Large intestine (tissue), 3 donors: ENCODE measurements around the gene GDF10. TPM values are rescaled to one million over a fixed set of nuclear protein-coding genes. Genes with fewer than 3 reads are reported as not detected.

ENCODE experiments used
- DNase-seq, 2 donors: peaks; one replicate each; pipeline versions ENCODE4 v3.0.0 to v3.0.0-alpha.2; 2013
- H3K27ac ChIP-seq: one replicate; pipeline ENCODE4 v1.5.1; 2013; ENCODE audit warnings: low read length
- H3K27me3 ChIP-seq: 2 replicates; pipeline ENCODE4 v1.6.1; 2013; ENCODE audit warnings: low read length; ENCODE audit not compliant: control insufficient read depth, insufficient read depth
- H3K36me3 ChIP-seq: 2 replicates; pipeline ENCODE4 v1.6.1; 2013; ENCODE audit warnings: low read length; ENCODE audit not compliant: control insufficient read depth, insufficient read depth
- H3K4me1 ChIP-seq: one replicate; pipeline ENCODE4 v1.6.1; 2013; ENCODE audit warnings: low read length; ENCODE audit not compliant: control insufficient read depth, insufficient read depth
- H3K4me3 ChIP-seq: one replicate; pipeline ENCODE4 v1.5.1; 2013; ENCODE audit warnings: low read length
- H3K9me3 ChIP-seq: one replicate; pipeline ENCODE4 v1.6.1; 2013; ENCODE audit warnings: mild to moderate bottlenecking, low read depth, low read length, moderate library complexity; ENCODE audit not compliant: control insufficient read depth
- WGBS: methylation state at CpG from one replicate; pipeline ENCODE4 v1.1.5; 2013; ENCODE audit warnings: low lambda C conversion rate; ENCODE audit not compliant: insufficient coverage; 5-methylcytosine and 5-hydroxymethylcytosine counted together
- polyA plus RNA-seq: library from polyadenylated mRNA; unstranded; fragments of 120-200 nt; gene quantifications from one replicate; pipeline ENCODE4 v1.2.1, GENCODE V29; 2013

The GDF10 gene
- polyA plus RNA-seq, 1 donor = 2.5 TPM

DNA sequence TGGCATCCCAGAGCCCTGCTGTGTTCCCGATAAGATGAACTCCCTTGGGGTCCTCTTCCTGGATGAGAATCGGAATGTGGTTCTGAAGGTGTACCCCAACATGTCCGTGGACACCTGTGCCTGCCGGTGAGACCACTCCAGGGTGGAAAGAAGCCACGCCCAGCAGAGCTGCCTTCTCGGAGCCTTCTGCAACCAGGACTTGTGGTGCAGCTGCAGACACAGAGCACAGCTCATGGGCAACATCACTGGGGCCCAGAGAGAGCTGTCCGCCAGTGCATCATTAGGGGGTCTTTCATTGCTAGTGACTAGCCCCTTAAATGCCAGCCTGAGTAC lies 12.6 kb downstream of the GDF10 start:
- Histone ChIP-seq H3K27ac (no peak overlapping the region), H3K36me3 (no peaks in the 10 kb centered on the region), H3K27me3 (peaks cover 9% of the 10 kb centered on the region), H3K4me3 (no peak overlapping the region), H3K4me1 (no peaks in the 10 kb centered on the region), H3K9me3 (no peaks in the 10 kb centered on the region)
- no CpG with 5 or more reads among the region's 7 CpGs for WGBS
- no peak for DNase-seq

- H3K4me1 ChIP-seq = no peaks in the 10 kb centered on the region
- peaks cover 2% of the 10 kb centered on the region for H3K27me3 ChIP-seq
- no peak for DNase-seq
- no peak overlapping the region for H3K4me3 ChIP-seq
- H3K9me3 ChIP-seq = no peaks in the 10 kb centered on the region
- whole genome bisulfite sequencing = no CpG with 5 or more reads among the region's 9 CpGs
- H3K27ac ChIP-seq = no peak overlapping the region
- H3K36me3 ChIP-seq = no peaks in the 10 kb centered on the region
These were observed 14.5 kb downstream of the GDF10 start for GRCh38 chr10:47314416-47314970.

DNA sequence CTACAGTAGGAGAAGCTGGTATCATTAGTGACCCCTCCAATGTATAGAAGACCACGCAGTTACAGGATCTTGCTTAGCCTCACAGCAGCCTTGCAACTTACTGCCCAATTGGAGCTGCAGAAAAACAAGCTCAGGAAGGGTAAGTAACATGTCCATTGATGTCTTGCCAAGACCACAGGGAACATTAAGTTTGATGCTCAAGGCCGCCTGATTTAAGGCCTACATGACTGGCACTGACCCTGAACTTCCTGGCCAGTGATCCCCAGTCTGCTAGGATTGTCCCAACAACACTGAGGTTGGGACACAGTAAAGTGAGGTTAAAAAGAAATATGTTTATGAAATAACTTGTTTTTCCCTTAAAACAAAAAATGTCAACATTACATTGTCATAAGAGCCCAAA lies 15.4 kb downstream of the GDF10 start:
- no peaks in the 10 kb centered on the region for H3K36me3 ChIP-seq

DNA sequence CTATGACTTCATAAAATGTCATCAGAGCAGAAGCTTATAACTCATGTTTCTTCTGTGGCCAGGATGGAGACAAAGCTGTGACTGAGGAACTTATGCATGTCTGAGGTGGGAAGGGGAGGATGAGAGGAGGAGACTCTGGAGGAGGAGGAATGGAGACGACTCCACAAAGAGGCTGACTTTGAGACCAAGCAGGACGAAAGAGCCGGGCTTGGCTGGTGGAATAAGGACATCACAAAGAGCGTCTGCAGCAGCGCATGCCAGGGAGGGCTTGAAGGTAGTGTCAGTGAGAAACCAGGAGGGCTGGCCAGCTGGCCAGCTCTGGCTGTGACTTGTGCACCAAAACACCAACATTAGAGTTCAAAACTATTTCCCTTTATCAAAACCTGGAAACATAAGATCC lies 16.1 kb downstream of the GDF10 start:
- H3K9me3 ChIP-seq = no peaks in the 10 kb centered on the region
- no peaks in the 10 kb centered on the region for H3K36me3 ChIP-seq
- H3K4me1 ChIP-seq = no peaks in the 10 kb centered on the region
- no peak overlapping the region for H3K27ac ChIP-seq
- peaks cover 6% of the 10 kb centered on the region for H3K27me3 ChIP-seq
- DNase-seq = no peak
- 0% methylated on average over 1 of the region's 5 CpGs for WGBS
- H3K4me3 ChIP-seq = no peak overlapping the region

More for the DNA sequence above, 15.4 kb downstream of the GDF10 start:
- Histone ChIP-seq H3K4me1 (no peaks in the 10 kb centered on the region), H3K9me3 (no peaks in the 10 kb centered on the region), H3K4me3 (no peak overlapping the region), H3K27me3 (peaks cover 2% of the 10 kb centered on the region), H3K27ac (no peak overlapping the region)
- no CpG with 5 or more reads among the region's 2 CpGs for WGBS
- DNase-seq = no peak

DNA sequence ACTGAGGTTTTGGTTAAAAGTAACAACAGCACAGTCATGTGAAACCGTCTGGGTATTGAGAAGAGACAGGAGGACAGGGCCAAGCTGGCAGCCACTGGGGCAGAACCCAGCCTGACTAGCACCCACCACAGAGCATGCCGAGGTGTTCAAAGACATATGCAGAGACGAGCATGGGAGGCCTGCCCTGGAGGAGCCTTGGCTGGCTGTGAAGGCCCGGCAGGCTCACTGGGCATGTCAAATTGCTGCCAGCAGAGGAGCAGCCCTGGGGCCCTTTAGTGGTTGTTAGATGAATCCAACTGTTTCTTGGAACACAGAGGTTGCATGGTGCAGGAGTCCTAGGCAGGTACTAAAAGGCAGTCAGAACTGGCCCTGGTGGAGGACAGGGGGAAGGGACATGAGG lies 17.3 kb downstream of the GDF10 start:
- no CpG with 5 or more reads among the region's 4 CpGs for WGBS
- Histone ChIP-seq H3K27ac (no peak overlapping the region), H3K36me3 (no peaks in the 10 kb centered on the region), H3K4me1 (no peaks in the 10 kb centered on the region), H3K27me3 (peaks cover 17% of the 10 kb centered on the region), H3K4me3 (no peak overlapping the region), H3K9me3 (no peaks in the 10 kb centered on the region)
- no peak for DNase-seq

- no peaks in the 10 kb centered on the region for H3K4me1 ChIP-seq
- no peaks in the 10 kb centered on the region for H3K36me3 ChIP-seq
- WGBS = no CpG with 5 or more reads among the region's 9 CpGs
- H3K4me3 ChIP-seq = no peak overlapping the region
- no peak overlapping the region for H3K27ac ChIP-seq
- no peak for DNase-seq
- H3K9me3 ChIP-seq = no peaks in the 10 kb centered on the region
- H3K27me3 ChIP-seq = peaks cover 27% of the 10 kb centered on the region
These were observed 18.7 kb downstream of the GDF10 start for GRCh38 chr10:47318706-47319105.

GRCh38 chr10:47319784-47320183 lies 19.8 kb downstream of the GDF10 start:
- 60% methylated on average over 1 of the region's 8 CpGs for WGBS
- H3K4me3 ChIP-seq = no peak overlapping the region
- H3K9me3 ChIP-seq = no peaks in the 10 kb centered on the region
- H3K27me3 ChIP-seq = peaks cover 29% of the 10 kb centered on the region
- no peak for DNase-seq
- H3K27ac ChIP-seq = no peak overlapping the region
- no peaks in the 10 kb centered on the region for H3K36me3 ChIP-seq
- no peaks in the 10 kb centered on the region for H3K4me1 ChIP-seq

DNA sequence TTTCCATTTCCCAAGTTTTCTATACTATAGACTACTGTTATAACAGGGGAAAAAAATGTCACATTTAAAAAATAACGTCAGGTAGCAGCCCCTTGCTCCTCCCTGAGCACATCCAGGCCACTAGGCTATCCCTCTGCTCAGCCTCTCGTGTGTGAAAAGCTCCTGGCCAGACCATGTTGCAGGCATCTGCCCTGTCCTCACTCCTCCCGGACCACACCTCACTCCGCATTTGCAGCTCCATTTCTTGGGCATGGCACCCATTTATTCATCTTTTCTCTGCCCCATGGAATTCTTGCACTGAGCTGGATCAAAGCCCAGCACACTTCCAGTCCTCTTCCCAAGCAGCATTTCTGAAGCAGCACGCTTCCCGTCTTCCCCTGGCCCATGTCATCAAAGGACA lies 20.8 kb downstream of the GDF10 start:
- no peaks in the 10 kb centered on the region for H3K9me3 ChIP-seq
- 67% methylated on average over 1 of the region's 6 CpGs for WGBS

DNA sequence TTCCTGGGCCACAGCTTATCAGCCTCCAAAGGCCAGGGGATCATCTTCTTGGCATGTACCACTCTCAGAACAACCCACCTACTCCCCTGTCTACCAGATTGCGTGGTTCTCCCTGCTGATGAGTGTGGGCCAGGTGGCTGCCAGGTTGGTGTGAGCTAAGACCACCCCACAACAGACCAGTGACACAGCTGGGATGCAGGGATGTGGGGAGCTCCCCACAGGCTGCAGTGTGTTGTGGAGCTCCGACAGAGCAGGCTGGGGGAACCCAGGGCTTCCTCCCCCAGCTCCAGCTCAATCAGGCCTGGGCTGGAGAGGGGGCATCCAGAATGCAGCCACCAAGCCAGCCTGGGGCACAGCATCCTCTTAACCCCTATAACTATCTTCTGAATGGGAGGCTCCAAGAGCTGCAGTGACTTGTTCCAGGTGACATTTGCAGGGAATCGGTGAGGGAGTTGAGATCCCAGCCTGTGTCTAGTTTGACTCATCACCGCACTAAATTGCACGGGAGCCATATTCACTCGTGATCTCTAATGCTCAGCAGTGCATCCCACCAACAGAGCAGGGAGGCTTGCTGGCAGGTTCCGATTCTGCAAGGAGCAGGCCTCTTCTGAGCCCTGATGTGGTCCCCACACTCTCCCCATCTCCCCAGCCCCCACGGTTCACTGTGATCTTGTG lies 21.7 kb downstream of the GDF10 start:
- no peak overlapping the region for H3K4me3 ChIP-seq
- WGBS = no CpG with 5 or more reads among the region's 8 CpGs

More for the DNA sequence above, 20.8 kb downstream of the GDF10 start:
- no peak overlapping the region for H3K4me3 ChIP-seq
- H3K27me3 ChIP-seq = peaks cover 29% of the 10 kb centered on the region
- no peaks in the 10 kb centered on the region for H3K36me3 ChIP-seq
- H3K4me1 ChIP-seq = no peaks in the 10 kb centered on the region
- no peak for DNase-seq
- H3K27ac ChIP-seq = no peak overlapping the region

DNA sequence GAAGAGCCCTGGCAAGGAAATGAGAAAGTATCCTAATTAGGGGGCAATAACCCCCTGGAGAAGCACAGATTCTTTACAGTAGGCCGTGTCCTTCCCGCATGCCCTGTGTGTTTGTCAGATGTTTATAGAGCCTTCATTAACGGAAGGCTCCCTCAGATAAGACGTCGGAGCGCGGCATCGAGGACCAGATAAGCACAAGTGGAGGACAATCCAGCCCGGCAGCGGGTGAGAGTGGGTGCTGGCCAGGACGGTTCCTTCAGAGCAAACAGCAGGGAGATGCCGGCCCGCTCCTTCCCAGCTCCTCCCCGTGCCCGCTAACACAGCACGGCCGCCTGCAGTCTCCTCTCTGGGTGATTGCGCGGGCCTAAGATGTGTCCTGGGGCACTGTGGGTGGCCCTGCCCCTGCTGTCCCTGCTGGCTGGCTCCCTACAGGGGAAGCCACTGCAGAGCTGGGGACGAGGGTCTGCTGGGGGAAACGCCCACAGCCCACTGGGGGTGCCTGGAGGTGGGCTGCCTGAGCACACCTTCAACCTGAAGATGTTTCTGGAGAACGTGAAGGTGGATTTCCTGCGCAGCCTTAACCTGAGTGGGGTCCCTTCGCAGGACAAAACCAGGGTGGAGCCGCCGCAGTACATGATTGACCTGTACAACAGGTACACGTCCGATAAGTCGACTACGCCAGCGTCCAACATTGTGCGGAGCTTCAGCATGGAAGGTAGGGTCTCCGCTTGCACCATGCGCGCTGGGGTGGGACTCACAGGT lies 22.5 kb downstream of the GDF10 start, which contains the start of gene GDF2:
Gene GDF2 (plus strand): TSS at position 155 of the 762 bp plus-strand sequence. CDS start 215 bp downstream, at position 370.
- DNase-seq = no peak
- H3K4me1 ChIP-seq = no peaks in the 10 kb centered on the region
- no peak within 1 kb of the TSS for H3K27ac ChIP-seq
- no peaks in the 10 kb centered on the region for H3K9me3 ChIP-seq
- H3K36me3 ChIP-seq = no peaks in the 10 kb centered on the region
- H3K4me3 ChIP-seq = no peak within 1 kb of the TSS
- peaks cover 27% of the 10 kb centered on the region for H3K27me3 ChIP-seq
- WGBS = no CpG with 5 or more reads among the region's 35 CpGs

More for the DNA sequence above, 21.7 kb downstream of the GDF10 start:
- DNase-seq = no peak
- Histone ChIP-seq H3K4me1 (no peaks in the 10 kb centered on the region), H3K9me3 (no peaks in the 10 kb centered on the region), H3K27me3 (peaks cover 29% of the 10 kb centered on the region), H3K27ac (no peak overlapping the region), H3K36me3 (no peaks in the 10 kb centered on the region)
